Astrocyte of the cerebellum (primary cell): ENCODE measurements around the gene DAW1.

Source experiments
- DNase-seq: peaks from one replicate; pipeline ENCODE4 v3.0.0-alpha.2; 2011; ENCODE audit warnings: low read depth
- H3K4me3 ChIP-seq: 2 replicates; pipeline ENCODE4 v1.5.1; 2011; ENCODE audit warnings: mild to moderate bottlenecking, low read depth, low read length, moderate library complexity
- CTCF ChIP-seq: IDR thresholded peaks from 2 replicates; pipeline ENCODE4 v1.5.1; 2012; ENCODE audit warnings: low read length, low read depth, moderate library complexity, mild to moderate bottlenecking; ENCODE audit errors: missing control alignments
- in situ Hi-C: cut with HindIII; loops from 2 replicates; pipeline ENCODE4 v1.10.0; 2017; ENCODE audit warnings: low sequenced_read_pairs

Gene DAW1

DNA sequence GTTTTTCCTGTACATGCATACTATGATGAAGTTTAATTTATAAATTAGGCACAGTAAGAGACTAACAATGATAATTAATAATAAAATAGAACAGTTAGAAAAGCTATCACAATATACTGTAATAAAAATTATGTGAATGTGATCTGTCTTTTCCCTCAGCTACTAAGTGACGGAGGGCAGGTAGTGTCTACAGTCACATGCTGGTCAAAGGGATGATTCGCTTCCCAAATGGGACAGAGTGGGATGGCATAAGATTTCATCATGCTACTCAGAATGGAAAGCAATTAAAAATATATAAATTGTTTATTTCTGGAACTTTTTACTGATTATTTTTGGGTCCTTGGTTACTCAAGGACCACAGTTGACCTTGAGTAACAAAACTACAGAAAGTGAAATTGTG lies 71.5 kb downstream of the DAW1 start:
- TF ChIP-seq CTCF = no peak
- H3K4me3 ChIP-seq = no peak overlapping the region
- DNase-seq = no peak
- in situ Hi-C loops = no loop called here

DNA sequence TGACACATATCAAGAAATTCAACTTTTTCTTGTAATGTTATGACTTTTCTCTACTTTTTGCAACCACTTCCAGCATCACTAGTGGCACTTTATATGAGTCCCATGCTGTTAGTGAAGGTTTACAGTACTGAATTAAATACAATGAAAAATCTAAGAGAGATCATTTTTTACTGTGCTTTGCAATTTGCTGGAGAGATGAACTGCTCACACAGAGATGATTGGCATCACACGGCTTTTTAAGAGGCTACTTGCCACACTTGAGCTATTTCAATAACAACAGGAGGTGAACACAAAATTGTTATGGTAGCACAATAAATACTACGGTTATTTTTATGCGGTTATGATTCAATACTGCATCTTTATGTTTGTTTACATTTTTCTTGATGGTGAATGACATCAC lies 88.9 kb downstream of the DAW1 start:
- no peak overlapping the region for H3K4me3 ChIP-seq
- DNase-seq = no peak
- no peak for TF ChIP-seq CTCF
- in situ Hi-C loops = no loop called here

GRCh38 chr2:227971619-227972230 lies 100.3 kb downstream of the DAW1 start:
- in situ Hi-C loops = no loop called here
- no peak for TF ChIP-seq CTCF
- H3K4me3 ChIP-seq = no peak overlapping the region
- no peak for DNase-seq

DNA sequence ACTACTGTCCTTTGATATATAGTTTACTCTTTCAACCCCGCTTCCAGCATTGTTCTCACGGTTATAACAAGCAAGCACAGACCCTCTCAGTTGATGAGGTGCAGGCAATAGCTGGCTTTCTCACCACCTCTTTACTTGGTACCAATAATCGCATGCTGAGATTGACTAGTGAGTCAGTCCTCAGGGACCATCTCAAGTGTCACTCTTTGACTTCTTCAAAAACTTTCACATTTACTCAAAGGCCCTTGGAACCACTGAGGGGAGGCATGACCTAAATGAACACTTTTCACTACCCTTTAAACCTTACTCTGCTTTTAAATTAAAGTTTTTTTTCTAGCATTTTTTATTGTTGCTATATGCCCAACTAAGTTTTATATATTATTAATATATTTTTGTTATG lies 101.8 kb downstream of the DAW1 start:
- no peak overlapping the region for H3K4me3 ChIP-seq
- in situ Hi-C loops = no loop called here
- no peak for TF ChIP-seq CTCF
- no peak for DNase-seq
